Measurements from ENCODE around the gene SMIM7.
"Not testable (repeated sequence)": the region's sequence is repeated elsewhere in the genome, so short reads cannot be mapped to it uniquely, and the experiment has no call there.

Gene SMIM7

DNA sequence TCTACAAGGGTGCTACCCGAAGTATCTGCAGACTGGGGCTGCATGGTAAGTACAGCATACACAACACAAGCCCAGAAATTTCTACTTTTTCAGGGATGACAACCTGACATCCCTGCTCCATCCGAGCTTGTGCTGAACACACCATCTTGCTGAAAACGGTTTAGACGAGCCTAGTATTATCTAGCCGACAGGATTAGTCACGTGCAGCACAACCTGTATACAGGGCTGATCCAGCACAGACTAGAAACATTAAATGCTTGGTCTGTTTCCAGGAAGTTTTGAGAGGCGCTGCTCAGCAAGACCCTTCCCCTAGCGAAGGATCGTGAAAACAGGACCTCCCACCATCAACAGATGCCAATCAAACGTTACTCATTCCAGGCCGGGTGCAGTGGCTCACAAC, 4.2 kb downstream of the SMIM7 start:
- no peak for DNase-seq (ENCODE audit: low read depth in 1 of 2, low spot score in 1 of 2)

- DNase-seq (ENCODE audit: low read depth in 1 of 2, low spot score in 1 of 2) = no peak
Measured at GRCh38 chr19:16654627-16655026, 5.3 kb downstream of the SMIM7 start.

GRCh38 chr19:16654140-16654539, 5.8 kb downstream of the SMIM7 start:
- DNase-seq (ENCODE audit: low read depth in 1 of 2, low spot score in 1 of 2) = no peak

GRCh38 chr19:16652854-16653253, 7.1 kb downstream of the SMIM7 start:
- no peak for DNase-seq (ENCODE audit: low read depth in 1 of 2, low spot score in 1 of 2)

DNA sequence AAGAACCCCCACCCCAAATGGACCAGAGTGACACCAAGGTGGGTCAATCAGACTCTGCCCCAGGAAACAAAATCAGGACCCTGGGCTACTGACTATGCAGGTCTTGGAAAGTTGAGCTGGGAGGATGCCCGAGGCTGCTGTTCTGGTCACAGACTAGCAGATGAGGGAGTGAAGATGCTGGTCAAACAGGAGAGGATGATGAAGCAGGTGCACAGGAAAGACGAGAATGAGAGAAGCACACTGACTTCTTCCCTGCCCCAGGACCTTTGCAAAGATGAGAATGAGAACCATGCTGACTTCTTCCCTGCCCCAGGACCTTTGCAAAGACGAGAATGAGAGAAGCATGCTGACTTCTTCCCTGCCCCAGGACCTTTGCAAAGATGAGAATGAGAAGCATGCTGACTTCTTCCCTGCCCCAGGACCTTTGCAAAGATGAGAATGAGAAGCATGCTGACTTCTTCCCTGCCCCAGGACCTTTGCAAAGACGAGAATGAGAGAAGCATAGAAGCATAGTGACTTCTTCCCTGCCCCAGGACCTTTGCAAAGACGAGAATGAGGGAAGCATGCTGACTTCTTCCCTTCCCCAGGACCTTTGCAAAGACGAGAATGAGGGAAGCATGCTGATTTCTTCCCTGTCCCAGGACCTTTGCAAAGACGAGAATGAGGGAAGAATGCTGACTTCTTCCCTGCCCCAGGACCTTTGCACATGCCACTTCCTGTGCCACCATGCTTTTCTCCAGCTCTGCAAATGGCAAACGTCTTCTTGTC, 8.3 kb downstream of the SMIM7 start:
- not testable (repeated sequence) for DNase-seq (ENCODE audit: low read depth in 1 of 2, low spot score in 1 of 2)

DNA sequence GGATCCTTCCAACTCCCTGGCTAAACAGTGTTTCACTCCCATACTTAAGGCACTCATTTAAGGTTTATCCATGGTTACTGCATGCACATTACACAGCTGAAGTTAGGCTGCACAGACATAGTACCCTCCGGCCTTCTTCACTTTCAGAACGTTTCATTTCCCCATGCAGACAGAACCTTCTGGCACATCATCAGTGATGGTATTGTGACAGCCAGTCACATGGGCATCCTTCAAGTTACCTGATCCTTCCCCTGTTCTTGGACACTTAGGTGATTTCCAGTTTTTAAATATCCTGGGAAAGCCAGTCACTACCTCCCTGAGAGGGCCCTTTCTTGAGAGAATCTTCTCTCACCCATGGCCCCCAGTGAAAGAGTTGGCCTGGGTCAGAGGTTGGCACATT, 9.1 kb downstream of the SMIM7 start:
- no peak for DNase-seq (ENCODE audit: low read depth in 1 of 2, low spot score in 1 of 2)

DNA sequence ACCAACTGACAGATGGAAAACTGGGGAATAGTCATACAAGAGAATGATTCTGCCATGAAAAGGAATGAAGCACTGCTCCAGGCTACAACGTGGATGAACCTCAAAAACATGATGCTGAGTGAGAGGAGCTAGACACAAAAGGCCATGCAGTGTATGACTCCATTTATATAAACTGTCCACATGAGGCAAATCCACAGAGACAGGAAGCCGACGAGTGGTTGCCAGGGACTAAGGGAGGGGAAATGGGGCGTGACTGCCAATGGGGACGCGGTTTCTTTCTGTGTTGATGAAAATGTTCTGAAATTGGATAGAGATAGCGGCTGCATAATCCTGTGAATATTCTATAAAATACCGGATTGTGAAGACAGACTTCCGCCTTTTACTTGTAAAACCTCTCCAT, 10.2 kb downstream of the SMIM7 start:
- no peak for DNase-seq (ENCODE audit: low read depth in 1 of 2, low spot score in 1 of 2)

DNA sequence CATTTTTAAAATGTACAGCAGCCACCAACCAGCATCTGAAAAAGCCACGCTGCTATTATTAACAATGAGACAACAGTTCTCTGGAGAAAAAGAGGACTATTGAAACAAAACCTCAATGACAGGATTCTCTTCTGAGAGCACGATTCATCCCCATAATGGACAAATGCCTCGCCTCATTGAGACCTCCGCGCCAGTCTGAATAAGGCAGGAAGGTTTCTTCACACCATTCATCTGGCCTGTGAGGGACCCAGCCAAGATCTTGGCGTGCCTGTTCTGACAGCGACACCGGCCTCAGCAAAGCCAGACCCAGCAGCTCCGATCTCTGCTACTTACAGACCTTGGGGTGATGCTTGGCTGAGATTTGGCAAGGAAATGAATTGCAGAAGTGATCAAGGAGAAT, 14.8 kb downstream of the SMIM7 start:
- no peak for DNase-seq (ENCODE audit: low read depth in 1 of 2, low spot score in 1 of 2)

DNA sequence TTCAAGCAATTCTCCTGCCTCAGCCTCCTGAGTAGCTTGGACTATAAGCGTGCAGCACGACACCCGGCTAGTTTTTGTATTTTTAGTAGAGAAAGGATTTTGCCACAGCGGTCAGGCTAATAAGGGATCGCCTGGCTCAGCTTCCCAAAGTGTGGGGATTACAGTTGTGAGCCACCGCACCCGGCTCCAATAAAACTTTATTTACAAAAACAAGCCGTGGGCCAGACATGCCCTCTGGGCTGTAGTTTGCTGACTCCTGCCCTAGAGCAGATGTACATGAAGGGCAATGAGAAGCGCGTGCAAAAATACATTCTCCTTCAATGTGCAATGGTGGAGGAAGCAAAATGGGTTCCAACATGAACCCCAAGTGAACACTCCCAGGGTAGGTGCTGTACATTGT, 18.2 kb downstream of the SMIM7 start:
- DNase-seq (ENCODE audit: low read depth in 1 of 2, low spot score in 1 of 2) = no peak

DNA sequence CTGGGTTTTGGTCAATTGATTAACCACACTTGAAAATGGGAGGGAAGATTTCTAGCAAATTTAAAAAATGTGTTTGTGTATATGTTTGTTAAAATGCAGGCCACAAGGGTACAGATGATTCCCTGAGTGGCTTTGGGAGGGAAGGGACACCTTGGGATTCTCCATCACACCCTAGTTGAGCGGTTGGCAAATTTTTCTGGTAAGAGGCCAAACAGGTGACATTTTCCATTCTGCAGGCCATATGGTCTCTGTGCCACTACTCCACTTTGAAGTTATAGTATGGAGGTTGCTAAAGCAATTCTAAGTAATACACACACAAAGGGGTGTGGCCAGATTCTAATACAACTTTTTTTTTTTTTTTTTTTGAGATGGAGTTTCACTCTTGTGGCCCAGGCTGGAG, 19.0 kb downstream of the SMIM7 start:
- DNase-seq (ENCODE audit: low read depth in 1 of 2, low spot score in 1 of 2) = no peak

GRCh38 chr19:16638666-16639065, 21.3 kb downstream of the SMIM7 start:
- DNase-seq (ENCODE audit: low read depth in 1 of 2, low spot score in 1 of 2) = no peak

GRCh38 chr19:16637535-16637934, 22.4 kb downstream of the SMIM7 start:
- DNase-seq (ENCODE audit: low read depth in 1 of 2, low spot score in 1 of 2) = no peak

- no peak for DNase-seq (ENCODE audit: low read depth in 1 of 2, low spot score in 1 of 2)
Measured at GRCh38 chr19:16631465-16631864, 28.5 kb downstream of the SMIM7 start.

- no peak for DNase-seq (ENCODE audit: low read depth in 1 of 2, low spot score in 1 of 2)
Measured at GRCh38 chr19:16628984-16629691, 30.8 kb downstream of the SMIM7 start.

DNA sequence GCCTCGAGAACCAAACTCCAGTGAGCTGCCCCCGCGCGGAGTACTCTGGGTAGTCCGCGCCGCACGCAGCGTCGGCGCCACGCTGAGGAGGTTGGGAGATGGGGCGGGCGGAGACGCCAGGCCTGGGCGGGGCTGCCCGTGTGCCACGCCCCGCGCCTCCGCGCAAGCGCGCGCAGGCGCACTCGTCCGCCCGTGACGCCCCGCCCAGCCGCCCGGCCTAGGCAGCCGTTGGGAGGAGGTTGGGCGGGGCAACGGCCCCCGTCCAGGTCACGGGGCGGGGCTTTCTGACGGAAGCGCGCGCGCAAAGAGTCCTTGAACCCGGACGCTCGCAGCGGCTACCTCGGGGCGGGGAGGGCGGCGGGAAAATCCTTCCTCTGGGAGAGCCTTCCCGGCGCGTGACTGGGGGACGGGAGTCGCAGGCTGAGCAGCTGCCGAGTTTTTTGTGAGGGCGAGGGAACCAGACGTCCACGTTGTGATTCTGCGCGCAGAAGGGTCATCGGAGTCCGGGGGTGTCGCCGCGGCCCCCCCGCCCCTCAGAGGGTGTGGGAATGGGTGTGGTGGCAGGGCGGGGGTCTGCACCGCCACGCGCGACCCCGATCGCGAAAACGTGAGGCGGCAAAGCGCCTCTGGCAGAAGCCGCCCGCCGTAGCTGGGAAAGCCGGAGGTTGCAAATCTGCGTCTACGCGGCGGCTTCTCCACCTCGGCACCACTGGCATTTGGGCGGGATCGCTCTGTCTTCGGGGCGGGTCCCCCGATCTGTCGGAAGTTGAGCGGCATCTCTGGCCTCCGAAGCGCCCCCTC, 31.6 kb downstream of the SMIM7 start, which contains the start of gene MED26:
Gene MED26 (minus strand): TSS at position 22 of the 801 bp plus-strand sequence. CDS start 261 bp downstream, outside the sequence.
- DNase-seq (ENCODE audit: low read depth in 1 of 2, low spot score in 1 of 2) = peak; percentile 91 to 93

GRCh38 chr19:16627928-16628182, 32.1 kb downstream of the SMIM7 start:
- DNase-seq (ENCODE audit: low read depth in 1 of 2, low spot score in 1 of 2) = no peak

- peak in 1 of 2 donors; percentile 2 for DNase-seq (ENCODE audit: low read depth in 1 of 2, low spot score in 1 of 2)
Measured at GRCh38 chr19:16627193-16627927, 32.6 kb downstream of the SMIM7 start.

- no peak for DNase-seq (ENCODE audit: low read depth in 1 of 2, low spot score in 1 of 2)
Measured at GRCh38 chr19:16626796-16627192, 33.1 kb downstream of the SMIM7 start.

DNA sequence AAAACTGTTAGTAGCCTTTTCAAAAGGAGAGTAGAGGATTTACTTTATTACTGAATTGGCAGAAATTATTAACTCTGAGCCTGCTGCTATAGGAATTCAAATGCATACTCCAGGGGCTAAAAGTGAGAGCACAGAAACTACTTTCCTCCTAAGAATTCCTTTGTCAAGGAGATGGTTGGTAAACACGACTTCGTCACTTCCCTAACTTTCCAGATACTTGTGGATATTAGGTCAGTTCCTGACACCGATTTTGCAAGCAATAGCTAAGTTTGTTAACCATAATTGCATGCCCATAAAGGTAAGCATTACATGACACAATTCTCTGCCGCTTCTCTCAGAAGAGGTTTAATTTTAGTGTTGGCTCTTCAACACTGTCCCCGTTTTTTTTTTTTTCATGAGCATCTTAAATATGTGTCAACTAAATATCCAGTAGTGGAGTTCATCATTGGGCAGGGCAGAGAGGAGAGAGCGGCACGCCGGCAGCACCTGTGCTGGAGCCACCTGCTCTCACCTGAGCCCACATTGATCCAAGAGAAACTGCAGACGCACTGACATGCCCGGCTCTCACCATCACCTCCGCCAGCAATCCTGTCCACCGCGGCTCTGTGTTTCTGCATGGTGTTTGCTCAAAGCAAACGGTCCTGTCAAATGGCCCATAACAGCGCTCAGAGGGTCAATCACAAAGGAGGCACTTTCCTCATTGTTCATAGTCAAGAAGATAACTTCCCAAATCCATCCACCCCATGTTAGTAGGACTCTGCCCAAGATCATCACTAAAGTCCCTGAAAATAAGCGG, 34.6 kb downstream of the SMIM7 start:
- no peak for DNase-seq (ENCODE audit: low read depth in 1 of 2, low spot score in 1 of 2)

- no peak for DNase-seq (ENCODE audit: low read depth in 1 of 2, low spot score in 1 of 2)
Measured at GRCh38 chr19:16624236-16624635, 35.7 kb downstream of the SMIM7 start.

GRCh38 chr19:16623576-16623975, 36.4 kb downstream of the SMIM7 start:
- no peak for DNase-seq (ENCODE audit: low read depth in 1 of 2, low spot score in 1 of 2)

Data from activated CD4-positive, alpha-beta T cell treated with anti-CD3 and anti-CD28 coated beads, Interleukin-2, amount 50 U/mL, for 24 hours (primary cell).